ENCODE measurements around the gene ZNF446.

Gene ZNF446

GRCh38 chr19:58480831-58481230 is 4.7 kb downstream of the ZNF446 start:
- TF ChIP-seq POLR2AphosphoS5 (IDR thresholded peaks at IDR 0.05; ENCODE audit: low read depth, low read length) = no peak
- no peak for TF ChIP-seq TAF1 (IDR thresholded peaks at IDR 0.05; ENCODE audit: borderline replicate concordance, insufficient read depth, low read length)
- TF ChIP-seq FOXP2 (optimal IDR thresholded peaks at IDR 0.05; ENCODE audit: borderline replicate concordance, extremely low read depth, extremely low read length, insufficient read depth) = no peak
- TF ChIP-seq REST (IDR thresholded peaks at IDR 0.05; ENCODE audit: insufficient read depth in 1 of 2, low read depth in 2 of 2, low read length in 2 of 2) = no peak
- no peak for TF ChIP-seq SIN3A (IDR thresholded peaks at IDR 0.05; ENCODE audit: borderline replicate concordance, insufficient read depth, low read length)

- TF ChIP-seq TAF1 (IDR thresholded peaks at IDR 0.05; ENCODE audit: borderline replicate concordance, insufficient read depth, low read length) (no peak), REST (IDR thresholded peaks at IDR 0.05; ENCODE audit: insufficient read depth in 1 of 2, low read depth in 2 of 2, low read length in 2 of 2) (no peak)
These were observed 6.2 kb downstream of the ZNF446 start for GRCh38 chr19:58482372-58482771.

- TF ChIP-seq POLR2AphosphoS5 (IDR thresholded peaks at IDR 0.05; ENCODE audit: low read depth, low read length) = no peak
These were observed 7.6 kb downstream of the ZNF446 start for GRCh38 chr19:58483776-58484175.

- TF ChIP-seq POLR2AphosphoS5 (IDR thresholded peaks at IDR 0.05; ENCODE audit: low read depth, low read length) (no peak), FOXP2 (optimal IDR thresholded peaks at IDR 0.05; ENCODE audit: borderline replicate concordance, extremely low read depth, extremely low read length, insufficient read depth) (no peak), TAF1 (IDR thresholded peaks at IDR 0.05; ENCODE audit: borderline replicate concordance, insufficient read depth, low read length) (no peak), REST (IDR thresholded peaks at IDR 0.05; ENCODE audit: insufficient read depth in 1 of 2, low read depth in 2 of 2, low read length in 2 of 2) (no peak), SIN3A (IDR thresholded peaks at IDR 0.05; ENCODE audit: borderline replicate concordance, insufficient read depth, low read length) (no peak)
These were observed 15.2 kb downstream of the ZNF446 start for GRCh38 chr19:58491393-58491792.

- no peak for TF ChIP-seq REST (IDR thresholded peaks at IDR 0.05; ENCODE audit: insufficient read depth in 1 of 2, low read depth in 2 of 2, low read length in 2 of 2)
- TF ChIP-seq SIN3A (IDR thresholded peaks at IDR 0.05; ENCODE audit: borderline replicate concordance, insufficient read depth, low read length) = no peak
- TF ChIP-seq FOXP2 (optimal IDR thresholded peaks at IDR 0.05; ENCODE audit: borderline replicate concordance, extremely low read depth, extremely low read length, insufficient read depth) = no peak
- TF ChIP-seq TAF1 (IDR thresholded peaks at IDR 0.05; ENCODE audit: borderline replicate concordance, insufficient read depth, low read length) = no peak
- no peak for TF ChIP-seq POLR2AphosphoS5 (IDR thresholded peaks at IDR 0.05; ENCODE audit: low read depth, low read length)
These were observed 16.1 kb downstream of the ZNF446 start for GRCh38 chr19:58492265-58492664.

Measured in PFSK-1 (cell line).